HepG2 (cell line): ENCODE results near the gene FGF19. TPM values are rescaled to one million over a fixed set of nuclear protein-coding genes. Genes with fewer than 3 reads are reported as not detected.
A peak's percentile ranks its signal among the peaks of the same experiment; 100 is the strongest.

Experiments used
- ARID4A ChIP-seq: sonication (generic); formaldehyde crosslinking; IDR thresholded peaks from 2 replicates; pipeline ENCODE4 v1.5.0; 2020; ENCODE audit warnings: mild to moderate bottlenecking, missing genetic modification reagents, borderline replicate concordance
- JUNB ChIP-seq: sonication (generic); formaldehyde crosslinking; IDR thresholded peaks from 2 replicates; pipeline ENCODE4 v1.8.0; 2022; ENCODE audit warnings: missing genetic modification reagents, mild to moderate bottlenecking, borderline replicate concordance
- NFIC ChIP-seq: IDR thresholded peaks from 2 replicates; pipeline ENCODE4 v1.6.1; 2012; ENCODE audit warnings: mild to moderate bottlenecking, low read length, inconsistent platforms
- PATZ1 ChIP-seq: sonication (generic); formaldehyde crosslinking; IDR thresholded peaks from 2 replicates; pipeline ENCODE4 v1.4.0; 2020; ENCODE audit warnings: missing genetic modification reagents
- TCF7 ChIP-seq: sonication (generic); IDR thresholded peaks from 2 replicates; pipeline ENCODE4 v1.6.1; 2016; ENCODE audit warnings: antibody characterized with exemption, low read depth
- USF2 ChIP-seq, 2 experiments: sonication (generic) in 1 of 2; formaldehyde crosslinking in 1 of 2; IDR thresholded peaks; 2 replicates each; pipeline versions ENCODE4 v1.5.1 to v1.6.1; 2011 to 2020; ENCODE audit warnings: borderline replicate concordance in 1 of 2, low read depth in 1 of 2, low read length in 1 of 2, mild to moderate bottlenecking in 1 of 2, missing genetic modification reagents in 1 of 2, moderate library complexity in 1 of 2
- ZNF770 ChIP-seq: sonication (generic); formaldehyde crosslinking; IDR thresholded peaks from 2 replicates; pipeline ENCODE4 v1.5.0; 2020; ENCODE audit warnings: mild to moderate bottlenecking, missing genetic modification reagents
- polyA plus RNA-seq, 8 experiments: library from polyadenylated mRNA; depleted of rRNA in 3 of 8; stranded (reverse) in 7 of 8; unstranded in 1 of 8; fragments of >200 nt; fragmentation: Illumina TruSeq in 4 of 8; extraction: Trizol in 4 of 8; gene quantifications; 2 replicates each; pipeline versions ENCODE4 v1.2.1 to v1.2.3, GENCODE V29; 2011 to 2016; ENCODE audit warnings: low read depth in 4 of 8, missing spikeins in 1 of 8, mixed read lengths in 1 of 8; ENCODE audit not compliant: insufficient read depth in 1 of 8
- total RNA-seq, 5 experiments: library from RNA; depleted of rRNA; stranded (reverse); fragments of >200 nt; fragmentation: Illumina TruSeq; extraction: Trizol; gene quantifications; 2 replicates each; pipeline ENCODE4 v1.2.3, GENCODE V29; 2016; ENCODE audit warnings: low read depth in 1 of 5

Gene FGF19
- total and polyA plus RNA-seq, 2 of the 13 experiments (the other 11 are each of a cell fraction or from before 2014, with no cell fraction given): 0.07 TPM; not detected in 1

GRCh38 chr11:69687969-69688771, 15.7 kb downstream of the FGF19 start (continued):
- TF ChIP-seq ARID4A (CRISPR knock-in tag) (peak; percentile 44; the same call in 1 of the 2 replicates), PATZ1 (CRISPR knock-in tag) (peak; percentile 64), TCF7 (0 out of 2 replicates have a peak, but pooled peaks have one; percentile 38), JUNB (peak; percentile 88), ZNF770 (CRISPR knock-in tag) (peak; percentile 99), NFIC (peak; percentile 68), USF2 (IDR thresholded peaks at IDR 0.05; ENCODE audit: low read depth, low read length) (peak; percentile 36; the same call in 1 of the 2 replicates), USF2 (CRISPR knock-in tag; IDR thresholded peaks at IDR 0.05; ENCODE audit: borderline replicate concordance) (peak; percentile 37; the same call in 1 of the 2 replicates)
